ENCODE data around the gene P2RX5. TPM values are rescaled to one million over a fixed set of nuclear protein-coding genes. Genes with fewer than 3 reads are reported as not detected.

Gene P2RX5
- total and polyA plus RNA-seq, 10 donors: 62.5 to 313 (median 152) TPM

DNA sequence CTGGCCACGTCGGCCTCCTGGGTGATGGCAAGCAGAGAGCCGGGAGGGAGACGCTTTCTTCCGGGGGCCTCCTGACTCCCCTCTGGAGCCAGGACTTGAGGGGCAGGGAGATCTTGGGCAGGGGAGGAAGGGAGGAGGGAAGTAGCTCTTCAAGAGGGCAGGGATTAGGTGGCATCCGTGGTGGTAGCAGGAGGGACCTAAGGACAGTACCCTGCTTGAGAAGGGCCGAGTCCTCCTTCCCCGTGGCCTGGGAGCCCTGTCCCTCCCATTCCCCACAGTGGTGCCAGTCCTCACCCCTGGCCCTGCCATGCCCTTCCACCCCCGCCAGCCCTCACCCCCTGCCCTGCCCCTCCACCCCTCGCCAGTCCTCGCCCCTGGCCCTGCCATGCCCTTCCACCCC, 40.2 kb downstream of the P2RX5 start:
- no peak overlapping the region for H3K27ac ChIP-seq
- DNase-seq: no peak
- 84 to 97% (median 91%) methylated on average over 6 to 11 of the region's 11 CpGs for WGBS, 5 donors
- H3K4me1 ChIP-seq: peaks cover 0 to 29% (median 12%) of the 10 kb centered on the region in 6 donors
- H3K27me3 ChIP-seq (replicated peaks in 1 of 7): no peaks in the 10 kb centered on the region
- H3K4me3 ChIP-seq: no peak overlapping the region
- H3K9me3 ChIP-seq: no peaks in the 10 kb centered on the region
- TF ChIP-seq, protein P1, sequence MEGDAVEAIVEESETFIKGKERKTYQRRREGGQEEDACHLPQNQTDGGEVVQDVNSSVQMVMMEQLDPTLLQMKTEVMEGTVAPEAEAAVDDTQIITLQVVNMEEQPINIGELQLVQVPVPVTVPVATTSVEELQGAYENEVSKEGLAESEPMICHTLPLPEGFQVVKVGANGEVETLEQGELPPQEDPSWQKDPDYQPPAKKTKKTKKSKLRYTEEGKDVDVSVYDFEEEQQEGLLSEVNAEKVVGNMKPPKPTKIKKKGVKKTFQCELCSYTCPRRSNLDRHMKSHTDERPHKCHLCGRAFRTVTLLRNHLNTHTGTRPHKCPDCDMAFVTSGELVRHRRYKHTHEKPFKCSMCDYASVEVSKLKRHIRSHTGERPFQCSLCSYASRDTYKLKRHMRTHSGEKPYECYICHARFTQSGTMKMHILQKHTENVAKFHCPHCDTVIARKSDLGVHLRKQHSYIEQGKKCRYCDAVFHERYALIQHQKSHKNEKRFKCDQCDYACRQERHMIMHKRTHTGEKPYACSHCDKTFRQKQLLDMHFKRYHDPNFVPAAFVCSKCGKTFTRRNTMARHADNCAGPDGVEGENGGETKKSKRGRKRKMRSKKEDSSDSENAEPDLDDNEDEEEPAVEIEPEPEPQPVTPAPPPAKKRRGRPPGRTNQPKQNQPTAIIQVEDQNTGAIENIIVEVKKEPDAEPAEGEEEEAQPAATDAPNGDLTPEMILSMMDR (IDR thresholded peaks at IDR 0.05 in 8 of 11, conservative IDR thresholded peaks at IDR 0.05 in 3 of 11): no peak
- TF ChIP-seq POLR2AphosphoS5 (IDR thresholded peaks at IDR 0.05) (no peak), POLR2A (IDR thresholded peaks at IDR 0.05) (no peak)
- intact Hi-C loops (cut with DNase I; ENCODE audit: low total_unique reads): no loop called here
- H3K36me3 ChIP-seq: peaks cover 0 to 63% (median 0%) of the 10 kb centered on the region in 6 donors

DNA sequence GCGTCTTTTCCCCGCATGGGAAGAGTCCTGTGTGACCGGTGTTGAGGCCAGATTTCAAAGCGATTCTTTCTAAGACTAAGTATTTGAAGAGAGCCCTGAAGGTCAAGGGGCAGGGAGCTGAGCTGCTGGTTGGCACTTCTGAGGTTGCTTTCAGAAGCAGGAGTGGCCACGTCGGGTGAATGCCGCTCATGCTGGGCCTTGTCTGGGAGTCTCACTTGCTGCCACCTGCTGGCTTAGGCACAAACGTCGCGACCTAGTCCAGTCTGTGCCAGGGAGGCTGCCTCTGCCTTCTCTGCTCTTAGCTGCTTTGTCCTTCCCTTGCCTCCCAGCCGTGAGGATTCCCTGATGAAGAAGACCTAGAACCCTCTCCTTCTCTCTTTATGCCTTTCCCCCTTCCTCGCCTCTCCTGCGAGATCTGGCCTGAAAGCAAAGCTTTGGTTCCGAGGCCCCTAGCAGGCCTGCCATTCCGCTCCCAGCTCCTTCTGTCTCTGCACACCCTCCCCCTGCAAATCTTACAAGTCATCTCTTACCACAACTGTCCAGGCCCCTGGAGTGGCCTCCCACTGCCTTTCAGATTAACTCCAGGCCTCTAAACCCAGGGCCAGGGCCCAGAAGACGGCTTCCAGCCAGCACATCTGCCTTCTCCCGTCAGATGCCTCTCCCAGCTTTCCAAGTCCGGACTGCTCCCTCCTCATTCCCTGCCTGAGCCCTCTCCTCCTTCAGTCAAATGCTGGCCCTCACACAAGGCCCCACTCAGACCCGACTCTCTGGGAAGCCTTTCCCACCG, 48.0 kb downstream of the P2RX5 start:
- intact Hi-C loops (cut with DNase I; ENCODE audit: low total_unique reads): no loop called here
- no peak for DNase-seq
- Histone ChIP-seq H3K36me3 (peaks cover 0 to 82% (median 18%) of the 10 kb centered on the region in 6 donors), H3K27me3 (replicated peaks in 1 of 7) (no peaks in the 10 kb centered on the region), H3K4me1 (peaks cover 0 to 20% (median 9%) of the 10 kb centered on the region in 6 donors), H3K27ac (no peak overlapping the region), H3K9me3 (no peaks in the 10 kb centered on the region), H3K4me3 (no peak overlapping the region)
- TF ChIP-seq POLR2AphosphoS5 (IDR thresholded peaks at IDR 0.05): no peak
- TF ChIP-seq, protein P1 (IDR thresholded peaks at IDR 0.05 in 8 of 11, conservative IDR thresholded peaks at IDR 0.05 in 3 of 11): peak in 4 of 11 experiments; percentile 20 to 53 (median 38)
- WGBS, 5 donors: 66 to 73% (median 72%) methylated on average over 20 of the region's 20 CpGs

DNA sequence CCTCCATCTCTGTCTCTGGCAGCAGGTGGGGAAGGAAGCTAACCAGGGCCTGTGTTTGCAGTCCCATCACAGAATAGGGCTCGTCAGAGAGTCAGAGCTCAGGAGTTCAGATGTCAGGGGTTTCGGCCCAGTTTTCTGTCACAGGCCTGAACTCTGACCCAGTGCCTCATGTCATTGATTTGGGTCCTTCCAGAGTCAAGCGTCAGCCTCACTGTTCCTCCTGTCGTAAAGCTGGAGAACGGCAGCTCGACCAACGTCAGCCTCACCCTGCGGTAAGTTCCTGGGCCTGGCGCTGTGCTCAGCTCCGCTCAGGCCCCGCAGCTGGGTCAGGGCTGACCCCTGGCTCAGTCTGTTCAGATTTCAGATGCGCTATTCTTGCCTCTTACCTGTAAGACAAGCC, 48.7 kb downstream of the P2RX5 start:
- Histone ChIP-seq H3K4me3 (no peak overlapping the region), H3K27ac (no peak overlapping the region), H3K9me3 (no peaks in the 10 kb centered on the region), H3K27me3 (replicated peaks in 1 of 7) (no peaks in the 10 kb centered on the region), H3K4me1 (peaks cover 0 to 20% (median 9%) of the 10 kb centered on the region in 6 donors), H3K36me3 (peaks cover 0 to 82% (median 18%) of the 10 kb centered on the region in 6 donors)
- no peak for DNase-seq
- WGBS, 5 donors: 89 to 95% (median 90%) methylated on average over 9 to 12 of the region's 12 CpGs
- intact Hi-C loops (cut with DNase I; ENCODE audit: low total_unique reads): no loop called here
- TF ChIP-seq, protein P1 (IDR thresholded peaks at IDR 0.05 in 8 of 11, conservative IDR thresholded peaks at IDR 0.05 in 3 of 11): no peak
- TF ChIP-seq POLR2A (IDR thresholded peaks at IDR 0.05): no peak

DNA sequence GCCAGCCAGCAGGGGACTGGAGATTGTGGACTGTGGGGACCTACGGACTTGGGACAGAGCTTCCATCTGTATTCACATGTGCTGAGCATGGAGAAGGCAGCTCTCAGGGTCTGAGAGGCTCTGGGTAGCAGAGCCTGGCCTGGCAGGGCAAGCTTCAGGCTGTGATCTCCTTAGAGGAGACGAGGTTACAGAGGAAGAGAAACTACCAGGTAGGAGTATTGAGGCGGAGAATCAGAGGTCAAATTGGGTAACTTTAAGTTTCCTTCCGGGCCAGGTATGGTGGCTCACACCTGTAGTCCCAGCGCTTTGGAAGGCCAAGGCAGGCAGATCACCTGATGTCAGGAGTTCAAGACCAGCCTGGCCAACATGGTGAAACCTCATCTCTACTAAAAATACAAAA, 50.6 kb downstream of the P2RX5 start:
- Histone ChIP-seq H3K27me3 (replicated peaks in 1 of 7) (no peaks in the 10 kb centered on the region), H3K9me3 (no peaks in the 10 kb centered on the region), H3K4me3 (no peak overlapping the region), H3K36me3 (peaks cover 0 to 81% (median 20%) of the 10 kb centered on the region in 6 donors), H3K4me1 (peaks cover 0 to 21% (median 12%) of the 10 kb centered on the region in 6 donors), H3K27ac (peak overlapping the region in 1 of 8 donors; percentile 17)
- 45 to 79% (median 69%) methylated on average over 5 of the region's 5 CpGs for WGBS, 5 donors
- DNase-seq: no peak
- intact Hi-C loops (cut with DNase I; ENCODE audit: low total_unique reads): no loop called here
- TF ChIP-seq POLR2A (IDR thresholded peaks at IDR 0.05) (no peak), POLR2AphosphoS5 (IDR thresholded peaks at IDR 0.05) (no peak)
- TF ChIP-seq, protein P1 (IDR thresholded peaks at IDR 0.05 in 8 of 11, conservative IDR thresholded peaks at IDR 0.05 in 3 of 11): no peak

All from spleen (tissue), 11 donors.